ENCODE results near the gene ZFHX3. TPM values are rescaled to one million over a fixed set of nuclear protein-coding genes. Genes with fewer than 3 reads are reported as not detected.

ZFHX3 gene
- polyA plus RNA-seq, 1 experiment: 2.2 TPM

DNA sequence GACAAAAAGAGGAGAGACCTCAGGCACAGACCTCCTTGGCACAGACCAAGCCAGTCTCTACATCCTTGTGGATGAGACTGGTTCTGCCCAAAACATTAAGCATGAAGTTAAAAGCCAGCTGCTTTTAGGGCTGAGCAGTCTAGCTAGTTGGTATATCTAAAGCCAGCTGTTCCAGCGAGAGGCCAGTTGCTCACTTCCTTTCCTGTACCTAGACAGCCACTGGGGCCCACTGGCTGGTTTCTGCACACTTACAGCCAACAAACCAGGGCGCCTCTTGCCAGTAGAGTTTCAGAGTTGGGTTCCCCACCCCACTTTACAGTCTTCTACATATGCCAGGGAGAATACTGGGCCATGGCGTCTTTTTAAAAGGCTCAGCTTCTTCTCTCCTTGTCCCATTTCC lies 242.4 kb downstream of the ZFHX3 start:
- no peak overlapping the region for H3K4me3 ChIP-seq (ENCODE audit: low read depth, low read length)
- ChIA-PET CTCF (no interaction called here), POLR2A (interaction anchor here (0.6 kb wide), 1 partner anchor 18 kb away, joined by 15 read pairs; no protein-coding TSS in a partner anchor)
- no peaks in the 10 kb centered on the region for H3K27me3 ChIP-seq (ENCODE audit: control insufficient read depth, insufficient read depth, low read length)
- DNase-seq (ENCODE audit: low read depth): no peak
- H3K36me3 ChIP-seq (ENCODE audit: control insufficient read depth, insufficient read depth, low read length): peaks cover under 1% of the 10 kb centered on the region; the same call in 1 of the 2 replicates
- TF ChIP-seq CTCF (IDR thresholded peaks at IDR 0.05; ENCODE audit: insufficient read depth, low read depth, low read length): no peak

DNA sequence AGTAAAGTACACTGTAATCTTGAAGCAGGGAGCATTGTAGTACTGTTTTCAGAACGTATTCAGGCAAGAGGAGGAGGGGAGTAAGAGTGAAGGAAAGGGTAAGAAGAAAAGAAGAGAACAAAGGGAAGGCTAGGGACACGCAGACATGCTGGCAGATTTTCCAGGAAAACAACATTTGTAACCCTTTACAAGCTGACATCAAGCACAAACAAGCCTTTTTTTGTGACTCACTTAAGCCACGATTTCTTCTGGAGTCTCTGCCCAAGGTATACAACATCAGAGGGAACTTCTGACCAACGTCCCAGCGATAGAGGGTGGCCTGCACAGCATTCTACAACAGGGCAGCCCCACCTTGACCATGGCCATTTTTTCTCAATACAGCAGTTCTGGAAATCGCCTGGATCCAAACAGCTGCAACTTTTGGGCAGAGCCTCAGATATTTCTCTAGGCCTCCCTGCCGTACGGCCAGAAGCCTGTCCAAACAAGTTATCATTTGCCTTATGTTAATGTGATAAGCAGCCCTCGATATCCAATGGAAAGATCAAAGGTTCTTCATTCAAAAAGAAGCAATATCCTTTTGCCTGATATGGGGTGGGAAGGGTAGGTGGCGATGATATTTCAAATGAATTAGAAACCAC lies 247.3 kb downstream of the ZFHX3 start:
- ChIA-PET CTCF (interaction anchor here (0.7 to 0.9 kb wide), 2 partner anchors 11 to 160 kb away, joined by 3 to 4 read pairs; no protein-coding TSS in a partner anchor), POLR2A (no interaction called here)
- no peak for TF ChIP-seq CTCF (IDR thresholded peaks at IDR 0.05; ENCODE audit: insufficient read depth, low read depth, low read length)
- Histone ChIP-seq H3K27me3 (ENCODE audit: control insufficient read depth, insufficient read depth, low read length) (no peaks in the 10 kb centered on the region), H3K4me3 (ENCODE audit: low read depth, low read length) (no peak overlapping the region), H3K36me3 (ENCODE audit: control insufficient read depth, insufficient read depth, low read length) (peaks cover 20% of the 10 kb centered on the region)
- no peak for DNase-seq (ENCODE audit: low read depth)

GRCh38 chr16:72798264-72798663 lies 249.7 kb downstream of the ZFHX3 start:
- peaks cover 29% of the 10 kb centered on the region for H3K36me3 ChIP-seq (ENCODE audit: control insufficient read depth, insufficient read depth, low read length)
- DNase-seq (ENCODE audit: low read depth): no peak
- TF ChIP-seq CTCF (IDR thresholded peaks at IDR 0.05; ENCODE audit: insufficient read depth, low read depth, low read length): no peak
- ChIA-PET POLR2A (no interaction called here), CTCF (interaction anchor here (0.8 to 1.3 kb wide), 2 partner anchors 20 to 55 kb away, joined by 3 to 4 read pairs; no protein-coding TSS in a partner anchor)
- no peaks in the 10 kb centered on the region for H3K27me3 ChIP-seq (ENCODE audit: control insufficient read depth, insufficient read depth, low read length)
- no peak overlapping the region for H3K4me3 ChIP-seq (ENCODE audit: low read depth, low read length)

- H3K4me3 ChIP-seq (ENCODE audit: low read depth, low read length): no peak overlapping the region
- ChIA-PET CTCF (interaction anchor here (0.7 to 1.3 kb wide), 2 partner anchors 21 to 50 kb away, joined by 3 read pairs; no protein-coding TSS in a partner anchor), POLR2A (no interaction called here)
- peaks cover 31% of the 10 kb centered on the region for H3K36me3 ChIP-seq (ENCODE audit: control insufficient read depth, insufficient read depth, low read length)
- DNase-seq (ENCODE audit: low read depth): no peak
- no peaks in the 10 kb centered on the region for H3K27me3 ChIP-seq (ENCODE audit: control insufficient read depth, insufficient read depth, low read length)
- TF ChIP-seq CTCF (IDR thresholded peaks at IDR 0.05; ENCODE audit: insufficient read depth, low read depth, low read length): no peak
Observed at GRCh38 chr16:72797621-72798020, 250.3 kb downstream of the ZFHX3 start.

DNA sequence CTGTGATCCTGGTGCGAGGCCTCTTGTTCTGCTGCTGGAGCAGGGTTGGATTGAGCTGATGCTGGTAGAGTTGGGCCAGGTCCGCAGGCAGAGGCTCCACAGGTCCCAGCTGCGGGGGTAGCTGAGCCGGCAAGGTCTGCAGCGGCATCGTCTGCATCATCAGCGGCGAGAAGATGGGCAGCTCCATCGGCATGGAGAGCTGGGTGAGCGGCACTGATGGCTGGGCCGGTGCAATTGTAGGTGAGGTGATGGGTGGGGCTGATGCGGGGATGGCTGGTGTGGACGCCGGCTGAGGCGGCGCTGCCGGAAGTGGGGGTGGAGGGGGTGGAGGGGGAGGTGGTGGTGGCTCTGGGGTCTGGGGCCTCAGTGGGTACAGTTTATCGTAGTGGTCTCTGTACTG lies 251.7 kb downstream of the ZFHX3 start:
- TF ChIP-seq CTCF (IDR thresholded peaks at IDR 0.05; ENCODE audit: insufficient read depth, low read depth, low read length): no peak
- CTCF ChIA-PET: interaction anchor here (0.9 to 1.6 kb wide), 2 partner anchors 22 to 472 kb away, joined by 3 to 4 read pairs; no protein-coding TSS in a partner anchor
- no peak for DNase-seq (ENCODE audit: low read depth)
- Histone ChIP-seq H3K4me3 (ENCODE audit: low read depth, low read length) (no peak overlapping the region), H3K36me3 (ENCODE audit: control insufficient read depth, insufficient read depth, low read length) (peaks cover 31% of the 10 kb centered on the region), H3K27me3 (ENCODE audit: control insufficient read depth, insufficient read depth, low read length) (no peaks in the 10 kb centered on the region)
- POLR2A ChIA-PET: no interaction called here
